Hepatocyte (in vitro differentiated cells): Measurements from ENCODE around the gene GCGR. TPM values are rescaled to one million over a fixed set of nuclear protein-coding genes. Genes with fewer than 3 reads are reported as not detected.

Experiments used
- DNase-seq: peaks from one replicate; pipeline ENCODE4 v3.0.0-alpha.2; 2016; ENCODE audit warnings: low spot score
- H2AFZ ChIP-seq: fragments of 200-600 bp; sonication (generic); 2 replicates; pipeline ENCODE4 v1.6.0; 2016; ENCODE audit warnings: antibody characterized with exemption, mild to moderate bottlenecking
- H3K27ac ChIP-seq: fragments of 200-600 bp; sonication (generic); 2 replicates; pipeline ENCODE4 v1.5.1; 2016; ENCODE audit warnings: mild to moderate bottlenecking
- H3K27me3 ChIP-seq: fragments of 200-600 bp; sonication (generic); 2 replicates; pipeline ENCODE4 v1.6.1; 2016
- H3K36me3 ChIP-seq: fragments of 200-600 bp; sonication (generic); replicated peaks from 2 replicates; pipeline ENCODE4 v1.5.1; 2016; ENCODE audit warnings: low read depth; ENCODE audit not compliant: insufficient read depth
- H3K4me1 ChIP-seq: fragments of 200-600 bp; sonication (generic); 2 replicates; pipeline ENCODE4 v1.5.1; 2016; ENCODE audit warnings: mild to moderate bottlenecking, moderate library complexity; ENCODE audit not compliant: insufficient read depth
- H3K4me2 ChIP-seq: fragments of 200-600 bp; sonication (generic); 2 replicates; pipeline ENCODE4 v1.6.0; 2016
- H3K4me3 ChIP-seq: fragments of 200-600 bp; sonication (generic); 2 replicates; pipeline ENCODE4 v1.5.1; 2016; ENCODE audit warnings: mild to moderate bottlenecking
- H3K79me2 ChIP-seq: fragments of 200-600 bp; sonication (generic); 2 replicates; pipeline ENCODE4 v1.6.0; 2017; ENCODE audit warnings: mild to moderate bottlenecking
- H3K9me2 ChIP-seq: fragments of 200-600 bp; sonication (generic); replicated peaks from 2 replicates; pipeline ENCODE4 v1.6.0; 2017; ENCODE audit warnings: mild to moderate bottlenecking; ENCODE audit not compliant: insufficient read depth
- H3K9me3 ChIP-seq: fragments of 200-600 bp; sonication (generic); 2 replicates; pipeline ENCODE4 v1.5.1; 2016; ENCODE audit warnings: low read depth, mild to moderate bottlenecking
- H4K20me1 ChIP-seq: fragments of 200-600 bp; sonication (generic); 2 replicates; pipeline ENCODE4 v1.6.0; 2016; ENCODE audit warnings: mild to moderate bottlenecking; ENCODE audit not compliant: insufficient read depth, poor library complexity, severe bottlenecking
- CTCF ChIP-seq: fragments of 200-600 bp; sonication (generic); IDR thresholded peaks from 2 replicates; pipeline ENCODE4 v1.5.1; 2016; ENCODE audit warnings: antibody characterized with exemption, mild to moderate bottlenecking; ENCODE audit not compliant: poor library complexity
- EZH2 ChIP-seq: fragments of 200-600 bp; sonication (generic); IDR thresholded peaks from 2 replicates; pipeline ENCODE4 v1.6.1; 2016; ENCODE audit warnings: antibody characterized with exemption, mild to moderate bottlenecking, borderline replicate concordance
- EZH2phosphoT487 ChIP-seq: fragments of 200-600 bp; sonication (generic); IDR thresholded peaks from one replicate; pipeline ENCODE4 v1.6.1; 2018; ENCODE audit warnings: antibody characterized with exemption, mild to moderate bottlenecking, low read depth, moderate library complexity; ENCODE audit not compliant: unreplicated experiment, severe bottlenecking
- WGBS: methylation state at CpG from one replicate; pipeline ENCODE4 v1.1.6; 2016; ENCODE audit warnings: low lambda C conversion rate; ENCODE audit errors: missing lambda C conversion rate; 5-methylcytosine and 5-hydroxymethylcytosine counted together
- polyA plus RNA-seq: library from polyadenylated mRNA; unstranded; fragments of >200 nt; fragmentation: Nextera tagmentation; extraction: Ambion mirVana; gene quantifications from 2 replicates; pipeline ENCODE4 v1.2.1, GENCODE V29; 2016
- total RNA-seq: library from RNA; depleted of rRNA; stranded (reverse); fragments of >200 nt; gene quantifications from 2 replicates; pipeline ENCODE4 v1.2.3, GENCODE V29; 2014

Gene GCGR
- total and polyA plus RNA-seq, 2 experiments from 2014 or later = 2.9 to 3.8 TPM

DNA sequence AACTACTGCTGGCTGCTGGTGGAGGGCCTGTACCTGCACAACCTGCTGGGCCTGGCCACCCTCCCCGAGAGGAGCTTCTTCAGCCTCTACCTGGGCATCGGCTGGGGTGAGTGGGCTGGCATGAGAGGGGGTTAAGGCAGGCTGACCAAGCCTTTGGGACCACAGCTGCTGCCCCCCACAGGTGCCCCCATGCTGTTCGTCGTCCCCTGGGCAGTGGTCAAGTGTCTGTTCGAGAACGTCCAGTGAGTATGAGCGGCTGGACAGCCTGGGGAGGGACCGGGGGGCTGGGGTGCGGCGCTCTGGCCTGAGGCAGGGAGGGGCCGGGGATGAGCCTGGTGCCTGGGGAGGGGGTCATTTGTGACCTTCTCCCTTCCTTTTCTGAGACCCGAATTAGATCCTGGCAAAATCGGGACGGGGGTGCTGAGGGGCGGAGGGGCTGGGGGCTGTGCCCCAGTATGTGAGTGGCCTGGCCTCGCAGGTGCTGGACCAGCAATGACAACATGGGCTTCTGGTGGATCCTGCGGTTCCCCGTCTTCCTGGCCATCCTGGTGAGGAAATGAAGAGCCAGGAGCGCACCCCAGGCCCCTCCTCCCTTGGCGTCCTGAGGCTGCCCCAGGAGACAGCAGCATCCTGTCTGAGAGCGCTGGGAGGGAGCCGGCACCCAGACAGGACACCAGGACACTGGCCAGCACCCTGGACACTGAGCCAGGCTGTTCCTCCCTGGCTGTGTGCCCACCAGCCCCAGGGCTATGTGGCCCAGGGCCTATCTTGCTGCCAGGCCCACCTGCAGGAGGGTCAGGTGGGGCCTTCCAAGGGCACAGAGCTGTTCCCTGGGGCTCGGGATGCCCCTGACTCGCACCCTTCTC, 8.0 kb downstream of the GCGR start:
- Histone ChIP-seq H3K9me2 (no peaks in the 10 kb centered on the region), H2AFZ (no peak overlapping the region), H3K4me2 (no peak overlapping the region), H3K4me3 (no peak overlapping the region), H3K4me1 (peaks cover 13% of the 10 kb centered on the region), H3K27me3 (peaks cover 12% of the 10 kb centered on the region), H3K27ac (no peak overlapping the region), H3K79me2 (no peaks in the 10 kb centered on the region), H3K36me3 (no peaks in the 10 kb centered on the region), H3K9me3 (no peaks in the 10 kb centered on the region), H4K20me1 (no peaks in the 10 kb centered on the region)
- TF ChIP-seq CTCF (no peak), EZH2 (no peak), EZH2phosphoT487 (no peak)
- 90% methylated on average over 18 of the region's 24 CpGs for WGBS
- DNase-seq = no peak

DNA sequence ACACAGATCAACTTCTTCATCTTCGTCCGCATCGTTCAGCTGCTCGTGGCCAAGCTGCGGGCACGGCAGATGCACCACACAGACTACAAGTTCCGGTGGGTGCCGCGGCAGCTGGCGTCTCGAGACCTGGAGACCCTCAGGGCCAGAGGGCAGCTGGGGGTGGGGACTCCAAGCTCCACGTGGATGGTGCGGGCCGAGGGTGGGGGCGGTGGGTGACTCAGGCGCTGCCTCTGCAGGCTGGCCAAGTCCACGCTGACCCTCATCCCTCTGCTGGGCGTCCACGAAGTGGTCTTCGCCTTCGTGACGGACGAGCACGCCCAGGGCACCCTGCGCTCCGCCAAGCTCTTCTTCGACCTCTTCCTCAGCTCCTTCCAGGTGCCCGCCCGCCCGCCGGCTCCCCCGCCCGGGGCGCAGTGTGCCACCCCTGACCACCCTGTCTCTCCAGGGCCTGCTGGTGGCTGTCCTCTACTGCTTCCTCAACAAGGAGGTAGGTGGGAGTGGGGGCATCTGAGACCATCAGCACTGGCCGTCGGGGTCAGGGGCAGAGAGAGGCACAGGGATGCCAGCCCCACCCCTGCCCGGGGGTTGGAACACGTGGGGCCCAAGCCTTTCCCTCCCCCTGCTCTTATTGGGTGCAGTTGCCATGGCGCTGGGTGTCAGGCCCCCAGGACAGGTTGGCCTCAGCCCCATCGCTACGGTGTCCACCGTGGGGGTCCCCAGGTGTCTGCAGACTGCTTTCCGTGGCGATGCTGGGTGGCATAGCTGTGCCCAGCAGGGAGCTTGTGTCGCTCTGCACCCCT, 8.8 kb downstream of the GCGR start:
- peaks cover 4% of the 10 kb centered on the region for H3K27me3 ChIP-seq
- no peak overlapping the region for H3K4me2 ChIP-seq
- H3K4me1 ChIP-seq = peaks cover 13% of the 10 kb centered on the region
- no peaks in the 10 kb centered on the region for H3K9me3 ChIP-seq
- no peak for DNase-seq
- H4K20me1 ChIP-seq = no peaks in the 10 kb centered on the region
- WGBS = 90% methylated on average over 32 of the region's 45 CpGs
- no peak overlapping the region for H2AFZ ChIP-seq
- no peaks in the 10 kb centered on the region for H3K9me2 ChIP-seq
- H3K27ac ChIP-seq = no peak overlapping the region
- H3K4me3 ChIP-seq = no peak overlapping the region
- no peak for TF ChIP-seq EZH2
- TF ChIP-seq EZH2phosphoT487 = no peak
- TF ChIP-seq CTCF = no peak
- no peaks in the 10 kb centered on the region for H3K79me2 ChIP-seq
- H3K36me3 ChIP-seq = no peaks in the 10 kb centered on the region

GRCh38 chr17:81813371-81813684, 9.4 kb downstream of the GCGR start:
- Histone ChIP-seq H2AFZ (no peak overlapping the region), H3K27me3 (no peaks in the 10 kb centered on the region), H3K79me2 (no peaks in the 10 kb centered on the region), H3K27ac (no peak overlapping the region), H3K9me2 (no peaks in the 10 kb centered on the region), H3K36me3 (no peaks in the 10 kb centered on the region), H3K9me3 (no peaks in the 10 kb centered on the region), H3K4me1 (peaks cover 13% of the 10 kb centered on the region), H3K4me3 (no peak overlapping the region), H4K20me1 (no peaks in the 10 kb centered on the region), H3K4me2 (no peak overlapping the region)
- DNase-seq = no peak
- TF ChIP-seq CTCF (no peak), EZH2phosphoT487 (no peak), EZH2 (no peak)
- 97% methylated on average over 15 of the region's 15 CpGs for WGBS
